GM12878 (cell line): ENCODE results near the gene PATL2. TPM values are rescaled to one million over a fixed set of nuclear protein-coding genes. Genes with fewer than 3 reads are reported as not detected.
A peak's percentile ranks its signal among the peaks of the same experiment; 100 is the strongest.

Source experiments
- BCL3 ChIP-seq: IDR thresholded peaks from 2 replicates; pipeline ENCODE4 v1.6.1; 2011; ENCODE audit warnings: borderline replicate concordance, low read depth, mild to moderate bottlenecking, moderate library complexity, low read length; ENCODE audit not compliant: insufficient read depth, poor library complexity, severe bottlenecking
- BCLAF1 ChIP-seq: fragments of 450-650 bp; IDR thresholded peaks from 2 replicates; pipeline ENCODE4 v1.6.1; 2017; ENCODE audit warnings: antibody characterized with exemption, mild to moderate bottlenecking, moderate library complexity
- BHLHE40 ChIP-seq, 2 experiments: fragments of 450-650 bp in 1 of 2; IDR thresholded peaks; 2 replicates each; pipeline ENCODE4 v1.6.1; 2011 to 2017; ENCODE audit warnings: low read depth in 2 of 2, borderline replicate concordance in 1 of 2, improper control_type of control experiment in 1 of 2, low read length in 1 of 2, mild to moderate bottlenecking in 1 of 2
- CBFB ChIP-seq: IDR thresholded peaks from 2 replicates; pipeline ENCODE4 v1.6.1; 2016; ENCODE audit warnings: antibody characterized with exemption, low read depth
- CBX5 ChIP-seq: sonication (generic); IDR thresholded peaks from 2 replicates; pipeline ENCODE4 v1.6.1; 2016; ENCODE audit warnings: low read depth, moderate library complexity, mild to moderate bottlenecking, inconsistent platforms
- CREM ChIP-seq: IDR thresholded peaks from 2 replicates; pipeline ENCODE4 v1.6.1; 2014; ENCODE audit warnings: antibody characterized with exemption, low read depth
- EED ChIP-seq: sonication (generic); IDR thresholded peaks from 2 replicates; pipeline ENCODE4 v1.6.1; 2016; ENCODE audit warnings: antibody characterized with exemption, low read depth
- IKZF1 ChIP-seq: fragments of 450-650 bp; conservative IDR thresholded peaks from 2 replicates; pipeline ENCODE4 v1.6.1; 2017; ENCODE audit warnings: antibody characterized with exemption, mild to moderate bottlenecking
- IRF4 ChIP-seq: IDR thresholded peaks from 2 replicates; pipeline ENCODE4 v1.6.1; 2011; ENCODE audit warnings: low read depth, low read length
- JUNB ChIP-seq: IDR thresholded peaks from 2 replicates; pipeline ENCODE4 v1.6.1; 2016; ENCODE audit warnings: antibody characterized with exemption, mild to moderate bottlenecking
- JUND ChIP-seq: IDR thresholded peaks from 2 replicates; pipeline ENCODE4 v1.6.1; 2012; ENCODE audit warnings: low read depth, mild to moderate bottlenecking, low read length, improper control_type of control experiment, moderate library complexity
- MEF2A ChIP-seq: IDR thresholded peaks from 2 replicates; pipeline ENCODE4 v1.6.1; 2011; ENCODE audit warnings: low read depth, mild to moderate bottlenecking, low read length, moderate library complexity; ENCODE audit not compliant: insufficient read depth
- MEF2B ChIP-seq: fragments of 450-650 bp; IDR thresholded peaks from 2 replicates; pipeline ENCODE4 v1.6.1; 2018; ENCODE audit warnings: mild to moderate bottlenecking, moderate library complexity; ENCODE audit not compliant: partially characterized antibody, poor library complexity, severe bottlenecking
- MLLT1 ChIP-seq: fragments of 450-650 bp; IDR thresholded peaks from 2 replicates; pipeline ENCODE4 v1.6.1; 2016; ENCODE audit warnings: mild to moderate bottlenecking
- PAX5 ChIP-seq: IDR thresholded peaks from 2 replicates; pipeline ENCODE4 v1.6.1; 2011; ENCODE audit warnings: low read depth, low read length, borderline replicate concordance
- POLR2AphosphoS5 ChIP-seq: IDR thresholded peaks from 2 replicates; pipeline ENCODE4 v1.6.1; 2011; ENCODE audit warnings: mild to moderate bottlenecking, low read length, inconsistent platforms
- RBBP5 ChIP-seq: fragments of 200-600 bp; sonication (generic); conservative IDR thresholded peaks from 2 replicates; pipeline ENCODE4 v1.6.1; 2016
- RELB ChIP-seq: fragments of 450-650 bp; IDR thresholded peaks from 2 replicates; pipeline ENCODE4 v1.6.1; 2017; ENCODE audit warnings: low read depth, mild to moderate bottlenecking, moderate library complexity
- SIX5 ChIP-seq: IDR thresholded peaks from 2 replicates; pipeline ENCODE4 v1.6.1; 2011; ENCODE audit warnings: mild to moderate bottlenecking, low read depth, low read length, moderate library complexity; ENCODE audit not compliant: severe bottlenecking
- SUPT20H ChIP-seq: IDR thresholded peaks from 2 replicates; pipeline ENCODE4 v1.6.1; 2011; ENCODE audit warnings: low read depth, mild to moderate bottlenecking, low read length, moderate library complexity, borderline replicate concordance; ENCODE audit not compliant: control insufficient read depth
- SUZ12 ChIP-seq: fragments of 200-600 bp; sonication (generic); IDR thresholded peaks from one replicate; pipeline ENCODE4 v1.6.1; 2018; ENCODE audit warnings: antibody characterized with exemption, mild to moderate bottlenecking; ENCODE audit not compliant: unreplicated experiment
- TBL1XR1 ChIP-seq: IDR thresholded peaks from 2 replicates; pipeline ENCODE4 v1.6.1; 2012; ENCODE audit warnings: low read depth, low read length, improper control_type of control experiment
- ZSCAN29 ChIP-seq: fragments of 450-650 bp; IDR thresholded peaks from 2 replicates; pipeline ENCODE4 v1.6.1; 2017; ENCODE audit warnings: mild to moderate bottlenecking, moderate library complexity
- polyA plus RNA-seq, 11 experiments: library from polyadenylated mRNA; depleted of rRNA in 4 of 11; unstranded in 6 of 11; stranded (reverse) in 5 of 11; fragments of >200 nt; fragmentation: Nextera tagmentation in 4 of 11; fragmentation: Illumina TruSeq in 1 of 11; extraction: Ambion mirVana in 4 of 11; extraction: Trizol in 1 of 11; gene quantifications; 1 replicate in 1 of 11; 2 replicates in 10 of 11; pipeline versions ENCODE4 v1.2.1 to v1.2.3, GENCODE V29; 2011 to 2016; ENCODE audit warnings: inconsistent platforms in 2 of 11, missing spikeins in 2 of 11, low read depth in 1 of 11
- total RNA-seq, 4 experiments: library from RNA; depleted of rRNA in 3 of 4; stranded (reverse); fragments of >200 nt in 3 of 4; fragmentation: Illumina TruSeq in 1 of 4; extraction: Trizol in 1 of 4; gene quantifications; 2 replicates each; pipeline versions ENCODE4 v1.2.1 to v1.2.3, GENCODE V29; 2013 to 2021

The PATL2 gene
- total and polyA plus RNA-seq, 10 of the 15 experiments (the other 5 are each of a cell fraction or from before 2014, with no cell fraction given): 4.2 to 16.2 (median 12.1) TPM

- peak; percentile 89 for TF ChIP-seq POLR2AphosphoS5
- no peak for TF ChIP-seq SIX5
- no peak for TF ChIP-seq MEF2A
- no peak for TF ChIP-seq IRF4
- TF ChIP-seq ZSCAN29: no peak
- peak; percentile 97 for TF ChIP-seq MLLT1
- TF ChIP-seq SUPT20H: no peak
- TF ChIP-seq RELB: no peak
- TF ChIP-seq CBX5: no peak
- no peak for TF ChIP-seq BCLAF1
- no peak for TF ChIP-seq JUND
- TF ChIP-seq MEF2B: no peak
- TF ChIP-seq CREM: no peak
- TF ChIP-seq CBFB: no peak
- TF ChIP-seq BHLHE40 (IDR thresholded peaks at IDR 0.05; ENCODE audit: borderline replicate concordance in 1 of 2, low read depth in 2 of 2, low read length in 1 of 2): peak in 1 of 2 experiments; percentile 8; a peak in 1 of 4 replicates
- no peak for TF ChIP-seq PAX5
- no peak for TF ChIP-seq TBL1XR1
- no peak for TF ChIP-seq SUZ12
- no peak for TF ChIP-seq RBBP5
- TF ChIP-seq JUNB: no peak
- 0 out of 2 replicates have a peak, but pooled peaks have one; percentile 10 for TF ChIP-seq IKZF1
- no peak for TF ChIP-seq EED
- no peak for TF ChIP-seq BCL3
- TF ChIP-seq, all 136 proteins: peak for 25
Measured at GRCh38 chr15:44711743-44712345, 721 bp upstream of the PATL2 start (continued).
